NCI-H2196 (cell line): ENCODE measurements around the gene KCTD16.

Experiments
- DNase-seq: peaks from one replicate; lab custom pipeline; 2025; ENCODE audit not compliant: unreplicated experiment; lab: John Stamatoyannopoulos, UW

KCTD16 gene

DNA sequence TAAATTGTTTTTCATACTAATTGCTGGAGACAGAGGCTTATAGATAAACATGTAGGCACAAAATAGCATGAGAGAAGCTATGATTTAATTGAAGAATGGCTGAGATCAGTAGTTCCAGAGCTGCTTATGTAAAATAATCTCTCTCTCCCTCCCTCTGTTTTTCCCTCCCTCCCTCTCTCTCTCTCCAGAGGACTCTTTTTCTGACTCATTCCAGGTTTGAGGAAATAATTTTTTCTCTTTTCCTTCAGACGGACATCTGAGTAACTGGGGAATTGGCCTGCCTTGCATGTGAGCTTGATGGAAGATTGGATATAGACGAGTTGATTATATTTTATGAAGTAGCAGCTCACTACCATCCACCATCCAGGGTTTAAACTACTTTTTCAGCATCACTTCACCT is 35.5 kb downstream of the KCTD16 start:
- no peak for DNase-seq

DNA sequence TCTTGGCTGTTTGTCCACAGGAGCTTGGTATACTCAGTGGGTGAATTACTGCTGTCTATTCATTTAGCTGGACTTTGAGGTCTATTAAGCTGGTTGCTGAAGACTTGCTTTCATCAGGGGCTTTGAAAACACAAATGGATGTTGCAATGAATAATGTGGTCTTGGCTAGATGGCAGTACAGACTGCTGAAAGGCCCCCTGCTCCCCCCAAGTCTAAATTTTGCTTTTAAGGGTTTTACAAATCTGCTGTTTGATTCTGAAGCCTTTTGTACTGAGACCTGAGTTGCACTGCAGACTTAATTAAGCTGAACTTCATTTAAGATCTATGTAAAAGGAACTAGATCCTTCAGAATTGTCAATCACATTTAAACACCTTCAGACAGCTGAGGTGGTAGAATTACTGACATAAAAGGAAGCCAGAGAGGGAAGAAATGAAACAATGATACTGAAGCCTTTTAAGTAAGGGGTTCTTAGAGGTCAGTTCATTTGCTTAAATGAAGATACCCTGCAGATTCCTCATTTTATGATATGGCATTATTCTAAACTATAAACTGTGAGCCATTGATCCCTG is 37.3 kb downstream of the KCTD16 start:
- no peak for DNase-seq

DNA sequence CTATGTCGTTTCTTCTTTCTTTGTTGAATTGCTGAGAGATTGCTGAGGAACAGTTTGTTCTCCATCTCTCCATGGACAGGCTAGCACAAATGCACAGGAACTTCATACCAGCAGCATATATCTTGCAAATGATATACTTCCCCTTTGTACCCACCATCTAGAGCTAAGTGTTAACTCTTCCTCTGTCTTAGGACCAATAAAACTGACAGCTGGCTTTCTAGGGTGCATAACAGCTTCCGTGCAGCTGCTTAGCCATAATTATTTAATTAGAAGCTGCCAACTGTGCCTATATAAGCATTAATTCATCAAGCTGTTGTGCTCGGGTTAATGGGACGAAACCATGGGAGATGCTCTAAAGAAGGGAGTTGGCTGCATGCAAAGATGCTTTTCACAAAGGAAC is 38.7 kb downstream of the KCTD16 start:
- no peak for DNase-seq

DNA sequence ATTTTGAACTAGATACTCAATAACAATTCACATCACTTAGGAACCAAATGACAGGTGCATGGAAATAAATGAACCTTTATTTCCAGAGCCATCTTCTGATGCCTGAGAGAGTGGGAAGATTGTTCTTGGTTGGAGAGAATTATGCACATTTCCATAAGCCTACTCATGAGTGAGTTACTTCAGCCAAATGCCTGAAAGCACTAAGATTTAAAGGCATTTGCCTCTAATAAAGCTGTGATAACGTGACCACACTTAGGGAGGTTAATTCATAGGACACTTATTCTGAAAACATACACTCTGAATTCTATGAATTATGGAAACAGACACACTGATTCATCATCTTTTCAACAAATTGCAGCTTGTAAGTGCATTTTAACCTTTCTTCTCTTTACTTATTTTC is 40.0 kb downstream of the KCTD16 start:
- DNase-seq = no peak

DNA sequence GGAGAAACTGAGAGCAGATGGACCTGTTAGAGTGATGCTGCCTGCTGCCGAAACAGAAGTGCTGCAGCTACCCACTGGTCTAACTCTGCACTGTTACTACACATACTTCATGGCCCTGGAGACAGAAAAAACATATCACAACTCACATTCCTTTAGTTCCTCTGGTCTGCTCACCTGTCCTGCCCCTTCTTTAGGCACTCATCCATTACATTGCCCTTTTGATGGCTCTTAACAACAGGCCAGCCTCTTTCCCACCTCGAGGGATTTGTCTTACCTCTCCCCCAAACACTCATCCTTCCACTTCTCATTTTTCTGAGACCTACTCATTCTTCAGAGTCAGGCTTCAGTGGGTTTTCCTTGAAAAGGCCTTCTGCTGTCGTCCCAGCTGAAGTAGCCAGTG is 49.2 kb downstream of the KCTD16 start:
- no peak for DNase-seq

DNA sequence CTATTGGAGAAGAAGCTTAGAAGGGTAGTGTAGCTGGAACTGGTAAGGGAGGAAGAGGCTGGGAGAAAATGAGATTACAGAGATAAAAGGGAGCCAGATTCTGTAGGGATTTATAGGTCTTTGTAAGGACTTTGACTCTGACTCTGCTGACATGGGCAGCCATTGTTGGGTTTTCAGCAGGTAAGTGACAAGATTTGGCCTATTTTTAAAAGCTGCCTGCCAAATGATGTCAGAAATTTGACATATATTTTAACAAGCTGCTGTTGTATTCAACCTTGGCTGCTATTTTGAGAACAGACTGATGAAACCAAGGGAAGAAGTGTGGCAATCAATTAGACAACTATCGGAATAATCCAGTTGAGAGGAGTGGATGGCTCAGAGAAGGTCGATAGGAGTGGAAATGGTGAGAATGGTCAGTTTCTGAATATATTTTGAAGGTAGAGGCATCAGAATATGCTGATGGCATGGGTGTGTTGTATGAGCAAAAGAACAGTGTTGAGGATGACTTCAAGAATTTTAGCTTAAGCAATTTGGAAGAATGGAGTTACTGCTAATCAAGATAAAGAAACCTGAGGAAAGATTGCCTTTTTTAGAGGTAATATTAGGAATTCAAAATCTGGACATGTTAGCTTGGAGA is 56.8 kb downstream of the KCTD16 start:
- DNase-seq = no peak

DNA sequence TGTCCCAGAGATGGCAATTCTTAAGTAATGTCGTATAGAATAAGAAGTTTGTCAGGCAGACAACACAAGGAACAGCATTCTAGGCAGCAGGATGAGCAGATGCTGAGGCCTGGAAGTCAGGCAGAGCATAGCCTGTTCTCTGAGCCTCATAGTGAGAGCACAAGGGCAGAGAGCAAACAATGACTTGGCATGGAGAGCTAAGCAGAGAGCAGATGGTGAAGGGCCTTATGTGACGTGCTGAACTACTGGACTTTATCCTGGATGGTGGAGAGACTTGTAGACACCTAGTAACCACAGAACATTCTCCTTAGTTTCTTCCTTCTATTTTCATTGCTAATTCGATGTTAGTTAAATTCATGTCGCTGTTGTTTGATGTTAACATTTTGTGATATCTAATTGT is 60.1 kb downstream of the KCTD16 start:
- peak; percentile 65 for DNase-seq

DNA sequence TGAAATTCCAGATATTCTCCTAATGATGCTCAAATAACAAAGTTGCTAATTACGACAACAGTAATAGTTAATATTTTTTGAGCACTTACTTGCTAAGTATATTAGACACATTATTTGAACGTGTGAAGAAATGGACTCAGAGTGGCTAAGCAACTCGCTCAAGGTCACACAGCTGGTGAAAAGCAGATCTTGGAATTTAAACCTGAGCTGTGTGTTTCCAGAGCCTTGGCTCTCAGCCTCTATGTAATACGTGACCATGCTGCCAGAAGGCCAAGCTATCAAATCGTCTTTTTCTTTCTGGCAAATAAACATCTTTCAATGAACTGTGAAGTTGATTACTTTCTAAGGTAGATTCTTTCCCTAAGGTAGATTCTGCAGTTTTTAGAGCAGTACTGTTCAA is 61.6 kb downstream of the KCTD16 start:
- DNase-seq = no peak

DNA sequence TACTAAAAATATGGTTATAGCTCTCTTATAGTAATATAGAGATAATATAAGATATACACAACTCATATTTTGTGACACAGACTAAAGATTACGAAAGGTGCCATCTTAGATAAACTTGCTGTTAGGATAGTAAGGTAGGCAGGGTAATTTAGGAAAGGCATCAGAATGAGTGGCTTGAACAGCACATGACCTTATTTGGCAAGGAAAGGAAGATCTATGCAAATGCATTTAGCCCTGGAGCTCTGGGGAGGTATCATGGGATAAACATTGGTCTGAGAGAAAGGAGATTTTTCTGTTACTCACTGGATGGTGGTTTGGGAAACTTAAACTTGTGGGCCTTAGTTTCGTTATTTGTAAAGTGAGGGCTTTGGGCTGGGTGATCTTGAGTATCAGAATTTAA is 65.8 kb downstream of the KCTD16 start:
- no peak for DNase-seq

DNA sequence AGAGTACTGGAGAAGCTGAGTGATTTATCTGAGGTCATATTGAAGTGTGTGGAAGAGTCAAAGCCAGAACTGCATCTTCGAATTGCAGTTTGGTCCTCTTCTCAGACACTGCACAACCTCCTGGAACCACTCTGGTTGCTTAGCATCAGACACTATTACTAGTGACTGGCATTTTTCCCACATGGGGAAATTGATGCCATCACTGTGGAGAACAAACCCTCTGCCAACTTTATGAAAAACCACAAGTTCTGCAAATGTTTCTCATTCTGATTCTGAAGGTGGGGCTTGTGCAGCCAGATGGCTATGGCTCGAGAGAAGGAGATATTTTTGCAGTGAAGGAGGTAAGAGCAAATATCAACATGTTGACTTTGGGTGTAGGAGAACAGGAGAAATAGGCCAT is 67.2 kb downstream of the KCTD16 start:
- DNase-seq = peak; percentile 3

DNA sequence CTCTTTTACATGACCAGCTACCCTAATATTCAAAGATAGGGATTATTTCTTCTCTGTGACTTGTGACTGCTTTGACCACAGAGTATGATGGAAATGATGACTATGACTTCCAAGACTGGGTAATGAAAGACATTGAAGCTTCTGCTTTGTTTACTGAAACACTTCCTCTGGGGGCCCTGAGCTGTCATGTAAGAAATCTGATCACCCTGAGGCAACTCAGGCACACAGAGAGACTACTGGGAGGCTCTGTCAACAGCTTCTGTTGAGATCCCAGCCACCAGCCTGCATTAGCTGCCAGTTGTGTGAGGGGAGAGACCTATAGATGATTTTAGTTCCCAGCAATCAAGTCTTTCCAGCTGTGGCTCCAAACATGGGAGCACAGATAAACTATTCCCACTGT is 76.5 kb downstream of the KCTD16 start:
- no peak for DNase-seq

DNA sequence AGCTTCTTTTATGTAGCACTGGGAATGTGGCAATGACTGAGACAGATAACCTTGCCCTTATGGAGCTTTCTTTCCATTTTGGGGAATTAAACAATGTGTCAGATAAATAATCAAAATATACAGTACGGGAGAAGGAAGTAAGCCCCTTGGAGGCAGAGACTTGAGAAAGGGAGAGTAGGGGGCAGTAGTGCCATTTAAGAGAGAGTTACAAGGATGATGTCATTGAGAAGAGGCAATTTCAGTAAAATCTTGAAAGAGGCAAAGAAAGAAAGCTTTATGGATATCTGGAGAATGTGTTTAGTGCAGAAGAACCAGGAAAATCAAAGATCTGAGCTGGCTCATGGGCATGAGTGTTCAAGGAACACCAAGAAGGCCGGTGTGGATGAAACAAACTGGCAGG is 77.3 kb downstream of the KCTD16 start:
- DNase-seq = no peak

DNA sequence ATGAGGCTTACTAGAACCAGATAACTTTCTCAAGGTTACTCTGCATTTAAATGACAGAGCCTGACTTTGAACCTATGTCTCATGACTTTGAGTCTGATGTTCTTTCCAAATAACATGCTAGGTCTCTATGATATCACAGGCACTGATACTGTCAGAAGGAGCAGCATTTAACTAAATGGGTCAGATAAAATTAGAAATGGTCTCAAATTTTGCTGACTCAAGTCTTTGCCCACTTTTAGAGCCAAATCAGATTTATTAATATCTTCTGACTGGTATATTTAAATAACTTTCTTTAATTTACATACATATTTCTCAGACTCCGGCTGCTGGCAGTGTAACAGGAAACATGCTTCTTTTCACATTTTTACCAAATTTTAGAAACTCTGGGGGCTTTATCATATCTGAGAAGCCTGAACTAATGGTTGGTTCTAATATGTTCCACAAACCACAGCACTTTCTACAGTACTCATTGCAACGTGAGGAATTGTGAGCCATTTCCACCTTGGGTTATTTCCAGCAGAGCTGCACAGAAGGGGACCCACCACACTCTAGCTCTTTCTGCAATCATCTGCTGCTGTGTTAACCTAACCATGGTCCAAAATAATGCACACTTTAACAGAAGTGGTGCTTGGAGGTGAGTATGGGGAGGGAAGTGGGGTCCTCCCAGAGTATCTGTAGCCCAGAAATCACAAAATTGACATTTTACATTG is 79.2 kb downstream of the KCTD16 start:
- no peak for DNase-seq

DNA sequence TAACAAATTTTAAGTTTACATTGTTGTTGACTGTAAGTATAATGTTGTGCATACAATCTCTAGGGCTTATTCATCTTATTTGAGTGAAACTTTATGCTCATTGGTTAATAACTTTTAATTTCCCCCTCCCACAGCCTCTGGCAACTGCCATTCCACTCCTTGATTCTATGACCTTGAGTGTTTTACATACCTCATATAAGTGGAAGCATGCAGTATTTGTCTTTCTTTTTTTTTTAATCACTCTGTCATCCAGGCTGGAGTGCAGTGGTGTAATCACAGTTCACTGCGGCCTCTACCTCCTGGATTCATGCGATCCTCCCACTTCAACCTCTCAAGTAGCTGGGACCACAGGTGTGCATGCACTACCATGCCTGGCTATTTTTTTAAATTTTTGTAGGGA is 83.9 kb downstream of the KCTD16 start:
- no peak for DNase-seq

DNA sequence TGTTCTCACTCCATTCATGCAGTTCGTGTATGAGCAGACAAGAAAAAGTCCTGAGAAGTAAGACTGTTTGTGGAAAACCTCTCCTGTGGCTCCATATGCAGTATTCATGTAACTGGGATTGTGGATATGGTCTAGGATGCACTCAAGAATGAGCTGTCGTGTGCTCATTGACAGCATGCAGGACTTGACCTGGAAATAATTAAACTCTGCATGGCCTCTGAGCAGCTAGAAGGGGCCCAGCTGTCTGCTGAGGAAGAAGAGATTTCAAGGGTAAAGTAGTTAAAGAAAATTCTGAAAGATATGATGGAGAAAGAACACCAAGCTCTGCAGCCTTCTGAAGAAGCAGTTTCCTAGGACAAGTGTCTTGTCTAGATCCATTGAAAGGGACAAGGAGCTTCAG is 89.4 kb downstream of the KCTD16 start:
- no peak for DNase-seq

DNA sequence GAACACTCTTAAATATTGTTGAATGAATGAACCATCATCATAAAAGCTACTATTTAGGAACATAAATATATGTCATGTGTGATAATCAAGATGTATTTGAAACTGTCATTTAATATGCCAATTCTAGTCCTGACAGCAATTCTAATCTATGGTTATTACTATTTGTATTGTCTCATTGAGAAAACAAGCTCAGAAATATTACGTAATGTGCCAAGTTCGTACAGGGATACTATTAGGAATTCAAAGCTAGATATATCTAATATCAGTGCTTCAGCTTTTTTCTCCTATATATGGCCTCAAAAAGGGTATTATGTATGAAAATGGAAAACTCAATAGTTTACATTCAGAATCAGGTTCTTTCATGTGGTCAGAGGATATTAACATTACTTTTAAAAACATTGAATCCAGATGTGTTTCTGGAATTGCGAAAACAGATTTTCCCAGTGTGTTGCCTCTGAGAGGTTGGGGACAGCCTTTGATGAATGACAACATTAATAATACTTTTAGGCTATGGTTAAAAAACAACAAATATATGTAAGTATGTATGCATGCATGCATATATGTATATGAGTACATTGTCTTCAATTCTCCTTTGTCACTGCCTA is 95.1 kb downstream of the KCTD16 start:
- DNase-seq = no peak

DNA sequence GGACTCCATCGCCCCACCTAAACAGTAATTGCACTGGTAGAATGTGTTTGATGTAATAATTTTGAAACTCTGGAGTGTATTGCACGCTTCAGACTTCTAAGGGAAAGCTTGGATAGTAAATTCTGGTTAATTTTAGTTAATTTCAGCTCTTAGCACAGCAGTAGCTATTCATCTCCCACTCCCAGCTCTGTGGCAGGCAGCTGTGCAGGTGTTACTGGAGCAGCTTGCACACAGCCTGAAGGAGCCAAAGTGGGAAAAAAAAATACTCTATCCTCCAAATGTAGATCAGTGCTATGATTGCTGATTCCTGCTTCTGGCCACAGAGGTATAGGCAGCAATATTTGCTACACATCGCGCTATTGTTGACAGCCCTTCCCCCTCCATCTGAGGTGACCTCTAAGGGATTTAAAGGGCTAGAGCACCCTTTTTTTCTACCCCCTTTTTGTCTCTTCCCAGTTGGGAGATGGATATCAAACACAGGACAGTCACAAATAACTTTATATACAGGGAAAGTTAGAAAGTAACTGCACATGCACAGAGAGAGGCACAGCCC is 97.4 kb downstream of the KCTD16 start:
- no peak for DNase-seq

DNA sequence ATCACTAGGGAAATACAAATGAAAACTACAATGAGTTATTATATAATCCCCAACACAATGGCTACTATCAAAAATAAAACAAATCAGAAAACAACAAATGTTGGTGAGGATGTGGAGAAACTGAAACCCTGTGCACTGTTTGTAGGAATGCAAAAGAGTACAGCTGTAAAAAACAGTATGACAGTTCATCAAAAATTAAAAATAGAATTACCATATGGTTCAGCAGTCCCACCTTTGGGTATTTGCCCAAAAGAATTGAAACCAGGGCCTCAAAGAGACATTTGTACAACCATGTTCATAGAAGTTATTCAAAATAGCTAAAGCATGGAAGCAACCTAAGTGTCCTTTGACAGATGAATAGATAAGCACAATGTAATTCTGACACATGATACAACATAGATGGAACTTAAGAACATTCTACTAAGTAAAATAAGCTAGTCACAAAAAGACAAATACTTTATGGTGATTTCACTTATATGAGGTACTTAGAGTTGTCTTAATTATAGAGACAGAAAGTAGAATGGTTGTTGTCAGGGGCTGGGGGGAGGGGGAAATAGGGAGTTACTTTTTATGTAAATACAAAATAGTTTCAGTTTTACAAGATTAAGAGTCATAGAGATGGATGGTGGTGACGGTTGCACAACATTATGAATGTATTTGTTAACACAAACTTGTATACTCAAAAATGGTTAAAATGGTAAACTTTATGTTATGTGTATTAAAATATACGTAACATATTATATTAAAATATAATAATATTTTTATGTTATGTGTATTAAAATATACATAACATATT is 102.8 kb downstream of the KCTD16 start:
- no peak for DNase-seq

DNA sequence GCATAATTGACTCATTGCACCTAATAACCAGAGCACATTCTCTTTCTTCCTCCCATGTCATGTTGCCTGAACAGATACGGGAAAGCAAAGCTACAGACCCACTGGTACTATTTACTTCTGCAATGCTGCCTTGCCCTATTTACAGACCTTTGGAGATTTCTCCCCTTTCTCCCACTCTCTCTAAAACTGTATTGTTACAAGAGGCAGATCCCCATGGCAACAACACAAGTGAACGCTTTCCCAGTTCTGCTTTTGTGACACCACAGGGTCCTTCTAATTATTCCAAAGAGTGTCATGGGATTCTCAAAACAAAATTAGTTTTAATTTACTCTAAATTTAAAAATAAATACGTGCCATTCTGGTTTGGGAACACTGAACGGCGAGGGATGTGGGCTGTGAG is 104.7 kb downstream of the KCTD16 start:
- no peak for DNase-seq

DNA sequence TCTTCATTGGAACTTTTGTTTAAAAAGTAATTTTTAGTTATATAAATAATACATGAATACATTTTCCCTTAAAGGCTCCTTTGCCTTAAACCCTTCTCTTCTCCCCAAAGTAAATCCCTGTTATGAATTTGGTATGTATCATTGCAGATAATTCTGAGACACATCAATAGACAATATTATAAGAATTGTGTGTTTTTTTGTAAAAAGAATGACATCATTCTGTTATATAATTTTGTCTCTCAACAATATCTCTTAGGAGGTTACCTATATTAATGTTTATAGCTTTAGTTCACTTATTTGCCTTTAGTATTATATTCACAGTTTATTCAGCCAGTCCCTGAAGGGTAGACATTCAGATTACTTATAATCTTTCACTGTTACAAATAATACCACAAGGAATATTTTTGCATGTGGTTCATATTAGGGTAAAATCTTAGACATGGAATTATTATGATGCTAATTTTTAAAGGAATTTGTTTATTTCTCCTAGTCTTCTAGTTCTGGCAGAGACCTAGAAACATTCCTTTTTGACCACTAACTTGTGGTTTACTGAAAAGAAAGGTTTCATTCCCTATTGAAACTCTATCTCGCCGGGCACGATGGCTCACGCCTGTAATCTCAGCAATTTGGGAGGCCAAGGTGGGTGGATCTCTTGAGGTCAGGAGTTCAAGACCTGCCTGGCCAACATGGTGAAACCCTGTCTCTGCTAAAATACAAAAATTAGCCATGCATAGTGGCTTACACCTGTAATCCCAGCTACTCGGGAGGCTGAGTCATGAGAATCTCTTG is 105.6 kb downstream of the KCTD16 start:
- no peak for DNase-seq
